Lower lobe of right lung (tissue), 2 donors: ENCODE data around the gene UMPS. TPM values are rescaled to one million over a fixed set of nuclear protein-coding genes. Genes with fewer than 3 reads are reported as not detected.
"Not testable (repeated sequence)": the region's sequence is repeated elsewhere in the genome, so short reads cannot be mapped to it uniquely, and the experiment has no call there.

Source experiments
- ATAC-seq, 2 donors: fragments of 200-7000 bp; cut with Tn5 transposase; one replicate each; pipeline ENCODE4 v1.9.1; 2020 to 2022; ENCODE audit warnings: mild to moderate bottlenecking in 2 of 2, moderate library complexity in 2 of 2
- DNase-seq: peaks from one replicate; pipeline ENCODE4 v3.0.0-alpha.2; 2020
- H3K27ac ChIP-seq: fragments of 200-600 bp; one replicate; pipeline ENCODE4 v1.8.0; 2022
- H3K27me3 ChIP-seq: fragments of 200-600 bp; one replicate; pipeline ENCODE4 v1.8.0; 2022; ENCODE audit warnings: low read depth
- H3K36me3 ChIP-seq: fragments of 200-600 bp; one replicate; pipeline ENCODE4 v1.8.0; 2022; ENCODE audit warnings: mild to moderate bottlenecking
- H3K4me1 ChIP-seq: fragments of 200-600 bp; one replicate; pipeline ENCODE4 v1.8.0; 2022
- H3K4me3 ChIP-seq: fragments of 200-600 bp; one replicate; pipeline ENCODE4 v1.8.0; 2022; ENCODE audit warnings: mild to moderate bottlenecking
- H3K9me3 ChIP-seq: fragments of 200-600 bp; one replicate; pipeline ENCODE4 v1.8.0; 2022
- intact Hi-C: fragments of 100-400 bp; cut with DNase I; formaldehyde crosslinking; loops from one replicate; pipeline ENCODE4 v1.11.0; 2022
- total RNA-seq: library from RNA; stranded (reverse); fragmentation: NEBNext Ultra II Directional; extraction: Animal tissue kit (Norgen Biotek cat#: 25700); gene quantifications from one replicate; pipeline ENCODE4 v1.2.1, GENCODE V29; 2021
- TF ChIP-seq, protein P1 (sequence below): fragments of 200-600 bp; IDR thresholded peaks from one replicate; pipeline ENCODE4 v1.8.0; 2022; ENCODE audit warnings: antibody characterized with exemption, mild to moderate bottlenecking
- donor health status: DM: no; HTN: yes; CAD: no; lungs with severe emphysema.

UMPS gene
- total RNA-seq, 1 donor from 2014 or later, result 27.8 TPM

DNA sequence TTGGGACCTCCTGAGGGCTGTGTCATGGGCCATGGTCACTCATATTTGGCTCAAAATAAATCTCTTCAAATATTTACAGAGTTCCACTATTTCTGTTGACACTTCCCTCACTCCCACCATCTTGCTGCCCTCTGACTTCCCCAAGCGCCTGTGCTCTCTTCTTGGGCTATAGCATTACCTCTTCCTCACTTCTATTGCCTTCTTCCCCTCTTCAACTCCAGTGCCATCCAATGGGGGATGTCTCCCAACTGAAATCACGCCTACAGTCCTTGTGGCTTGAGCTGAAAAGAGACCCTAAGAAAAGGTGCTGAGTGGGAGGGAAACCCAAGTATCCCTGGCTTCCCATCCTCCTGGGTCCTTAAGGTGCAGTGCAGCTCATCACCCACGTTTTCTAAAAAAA lies 21.8 kb downstream of the UMPS start:
- no peaks in the 10 kb centered on the region for H3K27me3 ChIP-seq
- no peaks in the 10 kb centered on the region for H3K4me1 ChIP-seq
- no peak for DNase-seq
- no peaks in the 10 kb centered on the region for H3K9me3 ChIP-seq
- no peak for ATAC-seq
- intact Hi-C loops, result no loop called here
- TF ChIP-seq, protein P1, sequence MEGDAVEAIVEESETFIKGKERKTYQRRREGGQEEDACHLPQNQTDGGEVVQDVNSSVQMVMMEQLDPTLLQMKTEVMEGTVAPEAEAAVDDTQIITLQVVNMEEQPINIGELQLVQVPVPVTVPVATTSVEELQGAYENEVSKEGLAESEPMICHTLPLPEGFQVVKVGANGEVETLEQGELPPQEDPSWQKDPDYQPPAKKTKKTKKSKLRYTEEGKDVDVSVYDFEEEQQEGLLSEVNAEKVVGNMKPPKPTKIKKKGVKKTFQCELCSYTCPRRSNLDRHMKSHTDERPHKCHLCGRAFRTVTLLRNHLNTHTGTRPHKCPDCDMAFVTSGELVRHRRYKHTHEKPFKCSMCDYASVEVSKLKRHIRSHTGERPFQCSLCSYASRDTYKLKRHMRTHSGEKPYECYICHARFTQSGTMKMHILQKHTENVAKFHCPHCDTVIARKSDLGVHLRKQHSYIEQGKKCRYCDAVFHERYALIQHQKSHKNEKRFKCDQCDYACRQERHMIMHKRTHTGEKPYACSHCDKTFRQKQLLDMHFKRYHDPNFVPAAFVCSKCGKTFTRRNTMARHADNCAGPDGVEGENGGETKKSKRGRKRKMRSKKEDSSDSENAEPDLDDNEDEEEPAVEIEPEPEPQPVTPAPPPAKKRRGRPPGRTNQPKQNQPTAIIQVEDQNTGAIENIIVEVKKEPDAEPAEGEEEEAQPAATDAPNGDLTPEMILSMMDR, result no peak
- H3K4me3 ChIP-seq, result no peak overlapping the region
- H3K36me3 ChIP-seq, result peaks cover 5% of the 10 kb centered on the region
- H3K27ac ChIP-seq, result no peak overlapping the region

DNA sequence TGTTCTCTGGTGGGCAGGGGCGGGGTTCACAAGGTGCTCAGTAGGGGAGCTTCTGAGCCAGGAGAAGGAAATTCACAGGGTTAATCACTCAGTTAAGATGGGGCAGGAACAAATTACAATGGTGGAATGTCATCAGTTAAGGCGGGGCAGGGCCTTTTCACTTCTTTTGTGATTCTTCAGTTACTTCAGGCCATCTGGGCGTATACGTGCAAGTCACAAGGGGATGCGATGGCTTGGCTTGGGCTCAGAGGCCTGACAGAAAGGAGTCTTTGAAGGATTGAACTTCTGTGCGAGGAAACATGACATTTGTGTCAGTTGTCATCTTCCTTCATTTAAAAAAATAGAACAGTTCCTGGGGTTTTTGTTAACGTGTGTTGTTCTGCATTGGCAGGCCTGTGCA lies 27.7 kb downstream of the UMPS start:
- H3K4me3 ChIP-seq, H3K27me3 ChIP-seq, H3K27ac ChIP-seq, H3K36me3 ChIP-seq, H3K9me3 ChIP-seq, DNase-seq, intact Hi-C loops, ATAC-seq: not testable (repeated sequence)
- peaks cover 15% of the 10 kb centered on the region for H3K4me1 ChIP-seq

DNA sequence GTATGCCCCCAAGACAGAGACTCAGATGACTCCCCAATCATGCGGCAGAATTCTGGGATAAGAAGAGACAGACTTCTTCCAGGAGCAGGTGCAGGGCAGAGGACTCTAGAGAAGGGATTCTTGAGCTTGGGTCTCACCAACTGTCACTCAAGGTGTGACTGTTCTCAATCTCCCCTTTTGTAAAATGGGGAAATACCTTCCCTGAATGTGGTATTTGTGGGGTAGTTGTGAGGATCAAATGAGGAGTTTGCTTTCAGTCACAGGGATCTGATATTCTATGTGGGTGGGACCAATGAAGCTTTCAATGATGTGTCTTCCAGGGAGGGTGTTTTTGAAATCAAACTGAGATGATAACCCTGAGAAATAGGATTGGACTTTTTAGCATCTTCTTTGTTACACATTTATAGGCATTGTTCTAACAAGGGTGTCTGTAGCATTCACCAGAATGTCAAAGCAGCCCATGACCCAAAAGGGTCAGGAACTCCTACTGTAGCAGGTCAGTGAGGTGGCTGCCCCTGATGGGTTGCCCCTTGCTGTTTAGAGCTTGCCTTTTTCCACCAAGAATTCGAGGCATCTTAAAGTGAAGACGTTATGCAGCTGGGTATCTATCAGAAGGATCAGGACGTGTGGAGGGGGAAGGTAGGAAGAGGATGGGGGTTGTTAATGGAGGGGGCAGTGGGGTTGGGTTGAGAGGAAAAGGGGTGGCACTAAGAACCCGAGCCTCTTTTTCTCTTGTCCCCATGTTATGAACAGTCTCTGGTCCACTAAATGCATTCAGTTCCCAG lies 28.8 kb downstream of the UMPS start:
- no peak for ATAC-seq
- Histone ChIP-seq H3K9me3 (no peaks in the 10 kb centered on the region), H3K4me3 (no peak overlapping the region)

DNA sequence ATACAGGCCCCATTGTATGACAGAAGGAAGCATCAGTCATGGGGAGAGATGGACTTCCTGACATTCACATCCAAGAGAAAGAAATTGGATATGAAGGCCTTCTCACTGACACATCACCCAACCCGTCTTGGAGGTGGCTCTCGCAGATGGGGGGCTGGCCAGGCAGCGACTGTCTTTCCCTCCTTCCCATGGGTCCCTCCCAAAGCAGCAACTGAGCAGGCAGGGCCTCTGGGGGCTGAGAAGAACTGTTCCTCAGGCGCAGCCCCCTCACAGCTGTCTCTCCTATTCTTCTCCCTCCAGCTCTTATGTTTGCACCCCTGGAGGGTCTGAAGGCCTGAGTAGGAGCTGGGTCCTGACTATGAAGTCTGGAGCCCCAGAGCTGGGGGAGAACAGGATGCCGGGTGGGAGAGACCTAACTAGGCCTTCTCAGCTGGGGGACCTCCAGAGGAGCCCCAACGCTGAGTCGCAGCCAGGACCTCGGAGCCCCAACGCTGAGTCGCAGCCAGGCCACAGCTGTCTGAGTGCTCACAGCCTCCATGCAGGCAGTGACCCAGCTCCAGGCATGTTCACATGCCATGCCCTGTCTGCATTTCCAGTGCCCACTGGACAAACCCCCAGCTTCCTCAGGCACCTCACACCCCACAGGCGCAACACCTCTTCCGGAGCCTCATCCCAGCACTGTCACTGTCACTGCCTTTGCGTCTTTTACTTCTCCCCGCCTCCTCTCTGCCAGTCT lies 29.6 kb downstream of the UMPS start:
- H3K27ac ChIP-seq, result no peak overlapping the region
- no peak overlapping the region for H3K4me3 ChIP-seq
- intact Hi-C loops, result loop anchor here (5.0 kb wide), 1 partner anchor 142 kb away; no protein-coding TSS in a partner anchor
- H3K36me3 ChIP-seq, result peaks cover 19% of the 10 kb centered on the region
- ATAC-seq (no peak), DNase-seq (no peak)
- TF ChIP-seq, protein P1, result no peak
- no peaks in the 10 kb centered on the region for H3K27me3 ChIP-seq
- peaks cover 15% of the 10 kb centered on the region for H3K4me1 ChIP-seq
- no peaks in the 10 kb centered on the region for H3K9me3 ChIP-seq

More for the DNA sequence above, 28.8 kb downstream of the UMPS start:
- Histone ChIP-seq H3K27me3 (no peaks in the 10 kb centered on the region), H3K27ac (no peak overlapping the region), H3K36me3 (peaks cover 12% of the 10 kb centered on the region), H3K4me1 (peaks cover 15% of the 10 kb centered on the region)
- intact Hi-C loops, result no loop called here
- DNase-seq, result no peak
- TF ChIP-seq, protein P1, result no peak

DNA sequence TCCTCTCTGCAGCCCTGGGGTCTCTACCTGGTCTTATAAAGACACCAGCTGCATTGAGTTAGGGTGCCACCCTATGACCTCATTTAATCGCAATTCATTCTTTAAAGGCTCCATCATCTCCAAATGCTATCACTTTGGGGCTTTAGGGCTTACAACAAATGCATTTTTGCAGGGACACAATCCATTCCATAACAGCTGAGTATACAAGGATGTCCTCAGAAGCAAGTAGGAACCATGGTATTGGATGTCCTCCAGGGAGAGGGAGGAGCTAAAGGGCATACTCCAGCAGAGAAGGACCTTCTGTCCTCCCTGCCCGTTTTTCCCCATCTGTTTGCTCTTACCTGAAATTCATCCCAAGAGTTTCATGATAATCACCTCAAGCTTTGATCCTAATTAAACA lies 30.3 kb downstream of the UMPS start:
- peaks cover 27% of the 10 kb centered on the region for H3K36me3 ChIP-seq
- no peak overlapping the region for H3K27ac ChIP-seq
- TF ChIP-seq, protein P1, result no peak
- H3K9me3 ChIP-seq, result no peaks in the 10 kb centered on the region
- H3K4me3 ChIP-seq, result no peak overlapping the region
- intact Hi-C loops, result loop anchor here (5.0 kb wide), 1 partner anchor 142 kb away; no protein-coding TSS in a partner anchor
- DNase-seq, result no peak
- peak in 1 of 2 donors; percentile 40 for ATAC-seq
- H3K27me3 ChIP-seq, result no peaks in the 10 kb centered on the region
- peaks cover 15% of the 10 kb centered on the region for H3K4me1 ChIP-seq
